Adipocyte (in vitro differentiated cells): ENCODE data around the gene RBMX2.
"Not testable (repeated sequence)": the region's sequence is repeated elsewhere in the genome, so short reads cannot be mapped to it uniquely, and the experiment has no call there.

ENCODE experiments used
- DNase-seq: peaks from one replicate; pipeline ENCODE4 v3.0.0-alpha.2; 2015; ENCODE audit warnings: low read depth
- H3K27me3 ChIP-seq: replicated peaks from 2 replicates; pipeline ENCODE4 v1.7.0; 2013; ENCODE audit warnings: mild to moderate bottlenecking, low read length, moderate library complexity; ENCODE audit not compliant: control insufficient read depth, insufficient read depth
- H3K36me3 ChIP-seq: 2 replicates; pipeline ENCODE4 v1.7.0; 2013; ENCODE audit warnings: low read length, mild to moderate bottlenecking, moderate library complexity; ENCODE audit not compliant: control insufficient read depth, insufficient read depth, severe bottlenecking
- H3K4me1 ChIP-seq: 2 replicates; pipeline ENCODE4 v1.7.0; 2013; ENCODE audit warnings: mild to moderate bottlenecking, low read length, moderate library complexity; ENCODE audit not compliant: control insufficient read depth, insufficient read depth
- H3K4me3 ChIP-seq: 2 replicates; pipeline ENCODE4 v1.7.0; 2013; ENCODE audit warnings: mild to moderate bottlenecking, low read length, moderate library complexity
- H3K9ac ChIP-seq: 2 replicates; pipeline ENCODE4 v1.7.0; 2013; ENCODE audit warnings: mild to moderate bottlenecking, low read length, moderate library complexity
- H3K9me3 ChIP-seq: 2 replicates; pipeline ENCODE4 v1.7.0; 2013; ENCODE audit warnings: mild to moderate bottlenecking, low read length, moderate library complexity; ENCODE audit not compliant: control insufficient read depth

The RBMX2 gene

GRCh38 chrX:130415201-130415600 is 13.4 kb downstream of the RBMX2 start:
- Histone ChIP-seq H3K9ac (no peak overlapping the region), H3K4me1 (no peaks in the 10 kb centered on the region), H3K4me3 (no peak overlapping the region), H3K36me3 (peaks cover 15% of the 10 kb centered on the region), H3K9me3 (no peaks in the 10 kb centered on the region), H3K27me3 (no peaks in the 10 kb centered on the region)
- DNase-seq: no peak

DNA sequence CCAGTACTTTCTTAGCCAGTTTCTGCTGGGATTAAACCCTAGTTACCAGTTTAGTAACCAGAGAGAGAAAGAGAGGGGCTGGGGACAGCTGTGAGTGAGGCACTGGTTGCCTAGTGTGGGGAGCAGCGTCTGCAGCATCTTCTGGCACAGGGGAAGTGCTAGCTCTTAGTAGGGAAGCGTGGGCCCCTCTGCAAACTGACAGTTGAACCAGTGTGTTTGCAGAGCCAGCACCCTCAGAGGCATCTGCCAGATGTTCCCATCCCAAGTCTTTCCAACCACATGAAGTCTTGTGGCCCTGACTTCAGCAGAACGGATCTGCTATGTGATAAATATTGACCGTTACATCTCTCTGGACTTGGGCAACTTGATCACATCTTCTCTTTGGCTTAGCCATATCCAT is 15.0 kb downstream of the RBMX2 start:
- Histone ChIP-seq H3K27me3 (no peaks in the 10 kb centered on the region), H3K9ac (no peak overlapping the region), H3K36me3 (peaks cover 5% of the 10 kb centered on the region), H3K4me1 (no peaks in the 10 kb centered on the region), H3K9me3 (no peaks in the 10 kb centered on the region), H3K4me3 (no peak overlapping the region)
- no peak for DNase-seq

GRCh38 chrX:130418066-130418465 is 16.3 kb downstream of the RBMX2 start:
- no peak overlapping the region for H3K4me3 ChIP-seq
- no peak for DNase-seq
- no peak overlapping the region for H3K9ac ChIP-seq
- no peaks in the 10 kb centered on the region for H3K9me3 ChIP-seq
- H3K27me3 ChIP-seq: peaks cover under 1% of the 10 kb centered on the region
- H3K4me1 ChIP-seq: no peaks in the 10 kb centered on the region
- H3K36me3 ChIP-seq: no peaks in the 10 kb centered on the region

GRCh38 chrX:130418740-130419139 is 17.0 kb downstream of the RBMX2 start:
- Histone ChIP-seq H3K4me1 (no peaks in the 10 kb centered on the region), H3K36me3 (no peaks in the 10 kb centered on the region), H3K27me3 (peaks cover 5% of the 10 kb centered on the region), H3K9me3 (no peaks in the 10 kb centered on the region), H3K9ac (no peak overlapping the region), H3K4me3 (no peak overlapping the region)
- no peak for DNase-seq

- peaks cover 5% of the 10 kb centered on the region for H3K27me3 ChIP-seq
- no peak for DNase-seq
- no peaks in the 10 kb centered on the region for H3K4me1 ChIP-seq
- H3K9me3 ChIP-seq: no peaks in the 10 kb centered on the region
- H3K4me3 ChIP-seq: no peak overlapping the region
- H3K36me3 ChIP-seq: no peaks in the 10 kb centered on the region
- no peak overlapping the region for H3K9ac ChIP-seq
Measured at GRCh38 chrX:130419263-130419662, 17.5 kb downstream of the RBMX2 start.

DNA sequence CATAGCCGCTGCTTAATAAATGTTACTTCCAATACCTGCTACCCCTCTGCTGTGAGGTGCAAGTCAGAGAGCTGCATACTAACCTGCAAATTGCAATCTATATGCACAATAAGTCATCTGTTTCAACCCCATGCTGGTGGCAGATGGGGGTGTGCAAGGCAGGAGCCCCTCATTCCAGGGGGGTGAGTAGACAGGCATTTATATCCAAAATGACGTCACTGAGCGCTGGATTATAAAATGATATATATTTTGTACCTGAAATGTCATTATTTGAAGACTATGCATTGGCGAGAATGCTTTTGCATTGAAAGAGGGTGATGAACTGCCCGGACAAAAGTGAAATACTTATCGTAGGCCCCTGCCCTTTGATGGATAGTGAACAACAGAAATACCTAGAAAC is 24.7 kb downstream of the RBMX2 start:
- peaks cover 8% of the 10 kb centered on the region for H3K27me3 ChIP-seq
- no peaks in the 10 kb centered on the region for H3K36me3 ChIP-seq
- no peak overlapping the region for H3K9ac ChIP-seq
- no peak overlapping the region for H3K4me3 ChIP-seq
- H3K4me1 ChIP-seq: no peaks in the 10 kb centered on the region
- no peaks in the 10 kb centered on the region for H3K9me3 ChIP-seq
- no peak for DNase-seq

DNA sequence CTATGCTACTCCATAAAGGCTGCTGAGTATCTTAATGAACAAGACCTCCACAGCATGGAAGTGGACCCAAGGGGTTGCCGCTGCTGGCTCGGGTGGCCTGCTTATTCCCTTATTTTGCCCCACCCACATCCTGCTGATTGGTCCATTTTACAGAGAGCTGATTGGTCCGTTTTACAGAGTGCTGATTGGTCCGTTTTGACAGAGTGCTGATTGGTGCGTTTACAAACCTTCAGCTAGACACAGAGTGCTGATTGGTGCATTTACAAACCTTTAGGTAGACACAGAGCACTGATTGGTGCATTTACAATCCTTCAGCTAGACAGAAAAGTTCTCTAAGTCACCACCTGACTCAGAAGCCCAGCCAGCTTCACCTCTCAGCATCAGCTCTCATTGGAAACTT is 27.4 kb downstream of the RBMX2 start:
- not testable (repeated sequence) for H3K4me3 ChIP-seq, H3K9ac ChIP-seq, H3K9me3 ChIP-seq, DNase-seq, H3K4me1 ChIP-seq, H3K36me3 ChIP-seq, H3K27me3 ChIP-seq

DNA sequence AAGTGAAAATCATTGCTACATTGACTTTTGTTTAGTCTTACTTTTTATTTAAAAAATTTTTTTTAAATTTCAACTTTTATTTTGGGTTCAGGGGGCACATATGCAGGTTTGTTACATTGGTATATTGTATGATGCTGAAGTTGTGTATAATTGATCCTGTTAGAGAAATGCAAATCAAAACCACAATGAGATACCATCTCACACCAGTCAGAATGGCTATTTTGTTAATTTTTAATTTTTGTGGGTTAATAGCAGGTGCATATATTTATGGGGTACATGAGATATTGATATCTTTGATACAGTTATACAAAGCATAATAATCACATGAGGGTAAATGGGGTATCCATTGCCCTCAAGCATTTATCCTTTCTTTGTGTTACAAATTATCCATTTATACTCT is 34.1 kb downstream of the RBMX2 start:
- Histone ChIP-seq H3K4me1 (no peaks in the 10 kb centered on the region), H3K4me3 (no peak overlapping the region), H3K36me3 (no peaks in the 10 kb centered on the region), H3K9ac (no peak overlapping the region), H3K9me3 (peaks cover 24% of the 10 kb centered on the region), H3K27me3 (peaks cover 4% of the 10 kb centered on the region)
- no peak for DNase-seq

- not testable (repeated sequence) for H3K9ac ChIP-seq, DNase-seq, H3K4me1 ChIP-seq, H3K36me3 ChIP-seq, H3K27me3 ChIP-seq, H3K4me3 ChIP-seq
- peaks cover 24% of the 10 kb centered on the region for H3K9me3 ChIP-seq
Measured at GRCh38 chrX:130437996-130438395, 36.2 kb downstream of the RBMX2 start.

DNA sequence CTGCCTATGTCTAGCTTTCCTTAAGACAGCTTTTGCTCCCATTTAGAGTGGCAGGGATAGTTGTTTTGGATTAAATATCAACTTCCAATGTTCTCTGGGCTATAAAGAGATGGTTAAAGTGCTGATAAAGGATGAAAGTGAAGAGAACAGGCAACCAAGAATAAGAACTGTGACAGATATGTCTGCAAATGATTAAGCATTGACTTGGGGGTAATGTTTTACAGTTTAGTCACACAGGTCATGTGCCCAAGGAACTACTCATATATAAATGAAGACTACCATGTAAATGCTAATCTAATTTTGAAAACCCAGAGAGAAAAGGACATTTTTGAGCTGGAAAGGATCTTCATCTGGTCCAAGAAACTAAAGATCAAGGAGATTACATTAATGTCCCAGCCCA is 42.1 kb downstream of the RBMX2 start:
- DNase-seq: no peak
- Histone ChIP-seq H3K4me3 (no peak overlapping the region), H3K9me3 (peaks cover 13% of the 10 kb centered on the region), H3K9ac (no peak overlapping the region), H3K36me3 (no peaks in the 10 kb centered on the region), H3K4me1 (no peaks in the 10 kb centered on the region), H3K27me3 (no peaks in the 10 kb centered on the region)

- DNase-seq: no peak
- Histone ChIP-seq H3K27me3 (no peaks in the 10 kb centered on the region), H3K9ac (no peak overlapping the region), H3K4me1 (no peaks in the 10 kb centered on the region), H3K9me3 (peaks cover 4% of the 10 kb centered on the region), H3K36me3 (no peaks in the 10 kb centered on the region), H3K4me3 (no peak overlapping the region)
Measured at GRCh38 chrX:130444641-130445336, 43.0 kb downstream of the RBMX2 start.

GRCh38 chrX:130446974-130447373 is 45.2 kb downstream of the RBMX2 start:
- no peak for DNase-seq
- no peaks in the 10 kb centered on the region for H3K36me3 ChIP-seq
- no peak overlapping the region for H3K9ac ChIP-seq
- no peak overlapping the region for H3K4me3 ChIP-seq
- H3K4me1 ChIP-seq: no peaks in the 10 kb centered on the region
- H3K27me3 ChIP-seq: no peaks in the 10 kb centered on the region
- H3K9me3 ChIP-seq: no peaks in the 10 kb centered on the region
